ENCODE data around the gene HLCS. TPM values are rescaled to one million over a fixed set of nuclear protein-coding genes. Genes with fewer than 3 reads are reported as not detected.

HLCS gene
- total and polyA plus RNA-seq, 10 of the 15 experiments (the other 5 are each of a cell fraction or from before 2014, with no cell fraction given) = 1.5 to 12.7 (median 9.6) TPM

DNA sequence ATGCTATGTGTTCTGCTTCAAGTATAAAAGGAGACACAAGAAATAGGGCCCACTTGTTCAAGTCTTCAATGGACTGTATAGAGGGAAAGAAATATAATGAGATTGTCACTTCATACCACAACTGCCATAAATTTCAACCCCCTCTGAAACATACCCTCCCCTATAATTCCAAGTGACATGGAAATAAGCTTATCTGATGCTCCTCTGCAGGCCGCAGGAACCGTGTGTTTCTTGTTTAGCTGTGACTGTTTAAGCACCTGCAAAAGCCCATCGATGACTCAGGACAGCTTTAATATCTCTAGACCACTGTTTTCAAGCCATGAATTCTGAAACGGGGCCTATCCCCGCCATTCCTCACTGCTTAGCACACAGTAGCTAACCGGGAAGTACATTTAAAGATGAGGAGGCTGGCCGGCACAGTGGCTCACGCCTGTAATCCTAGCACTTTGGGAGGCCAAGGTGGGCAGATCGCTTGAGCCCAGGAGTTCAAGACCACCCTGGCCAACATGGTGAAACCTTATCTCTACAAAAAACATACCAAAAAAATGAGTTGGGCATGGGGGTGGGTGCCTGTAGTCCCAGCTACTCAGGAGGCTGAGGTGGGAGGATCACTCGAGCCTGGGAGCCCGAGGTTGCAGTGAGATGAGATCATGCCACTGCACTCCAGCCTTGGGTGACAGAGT is 4.2 kb downstream of the HLCS start:
- H3K9ac ChIP-seq (ENCODE audit: control insufficient read depth, insufficient read depth, low read length) = no peak overlapping the region
- no peak overlapping the region for H2AFZ ChIP-seq (ENCODE audit: control insufficient read depth, low read depth, low read length)
- no peaks in the 10 kb centered on the region for H3K27me3 ChIP-seq (replicated peaks in 1 of 2; ENCODE audit: control insufficient read depth in 2 of 2, insufficient read depth in 2 of 2, low read length in 1 of 2)
- H3K4me1 ChIP-seq (ENCODE audit: control insufficient read depth, insufficient read depth, low read length) = peaks cover 15% of the 10 kb centered on the region
- H3K36me3 ChIP-seq (ENCODE audit: control insufficient read depth in 2 of 2, insufficient read depth in 2 of 2, low read length in 1 of 2) = no peaks in the 10 kb centered on the region
- ChIA-PET POLR2A (interaction anchor here (0.6 kb wide), 1 partner anchor 108 kb away, joined by 4 read pairs; no protein-coding TSS in a partner anchor), SMC1A (ENCODE audit: uncharacterized antibody, unreplicated experiment) (interaction anchor here (2.5 kb wide), 1 partner anchor 15 kb away, joined by 7 read pairs; no protein-coding TSS in a partner anchor), RAD21 (ENCODE audit: unreplicated experiment) (no interaction called here), CTCF (interaction anchor here (1.5 kb wide), 1 partner anchor 22 kb away, joined by 3 read pairs; no protein-coding TSS in a partner anchor)
- DNase-seq (ENCODE audit: low read depth, low spot score) = no peak
- BruUV-seq (replicated peaks) = no TSS peak
- no peak for FAIRE-seq
- 96% methylated on average over 11 of the region's 11 CpGs for WGBS (ENCODE audit: insufficient coverage, insufficient replicate concordance, low lambda C conversion rate, missing lambda C conversion rate)
- H3K27ac ChIP-seq (ENCODE audit: control insufficient read depth, insufficient read depth) = no peak overlapping the region
- H3K9me3 ChIP-seq (replicated peaks; ENCODE audit: control insufficient read depth, insufficient read depth, low read length) = no peaks in the 10 kb centered on the region
- ATAC-seq = no peak
- no peak overlapping the region for H3K4me2 ChIP-seq (ENCODE audit: control insufficient read depth, insufficient read depth)
- no peak for TF ChIP-seq NR2C1 (IDR thresholded peaks at IDR 0.05)
- TF ChIP-seq, protein P1, sequence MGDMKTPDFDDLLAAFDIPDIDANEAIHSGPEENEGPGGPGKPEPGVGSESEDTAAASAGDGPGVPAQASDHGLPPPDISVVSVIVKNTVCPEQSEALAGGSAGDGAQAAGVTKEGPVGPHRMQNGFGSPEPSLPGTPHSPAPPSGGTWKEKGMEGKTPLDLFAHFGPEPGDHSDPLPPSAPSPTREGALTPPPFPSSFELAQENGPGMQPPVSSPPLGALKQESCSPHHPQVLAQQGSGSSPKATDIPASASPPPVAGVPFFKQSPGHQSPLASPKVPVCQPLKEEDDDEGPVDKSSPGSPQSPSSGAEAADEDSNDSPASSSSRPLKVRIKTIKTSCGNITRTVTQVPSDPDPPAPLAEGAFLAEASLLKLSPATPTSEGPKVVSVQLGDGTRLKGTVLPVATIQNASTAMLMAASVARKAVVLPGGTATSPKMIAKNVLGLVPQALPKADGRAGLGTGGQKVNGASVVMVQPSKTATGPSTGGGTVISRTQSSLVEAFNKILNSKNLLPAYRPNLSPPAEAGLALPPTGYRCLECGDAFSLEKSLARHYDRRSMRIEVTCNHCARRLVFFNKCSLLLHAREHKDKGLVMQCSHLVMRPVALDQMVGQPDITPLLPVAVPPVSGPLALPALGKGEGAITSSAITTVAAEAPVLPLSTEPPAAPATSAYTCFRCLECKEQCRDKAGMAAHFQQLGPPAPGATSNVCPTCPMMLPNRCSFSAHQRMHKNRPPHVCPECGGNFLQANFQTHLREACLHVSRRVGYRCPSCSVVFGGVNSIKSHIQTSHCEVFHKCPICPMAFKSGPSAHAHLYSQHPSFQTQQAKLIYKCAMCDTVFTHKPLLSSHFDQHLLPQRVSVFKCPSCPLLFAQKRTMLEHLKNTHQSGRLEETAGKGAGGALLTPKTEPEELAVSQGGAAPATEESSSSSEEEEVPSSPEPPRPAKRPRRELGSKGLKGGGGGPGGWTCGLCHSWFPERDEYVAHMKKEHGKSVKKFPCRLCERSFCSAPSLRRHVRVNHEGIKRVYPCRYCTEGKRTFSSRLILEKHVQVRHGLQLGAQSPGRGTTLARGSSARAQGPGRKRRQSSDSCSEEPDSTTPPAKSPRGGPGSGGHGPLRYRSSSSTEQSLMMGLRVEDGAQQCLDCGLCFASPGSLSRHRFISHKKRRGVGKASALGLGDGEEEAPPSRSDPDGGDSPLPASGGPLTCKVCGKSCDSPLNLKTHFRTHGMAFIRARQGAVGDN (IDR thresholded peaks at IDR 0.05) = no peak
- no peak for TF ChIP-seq SMAD1 (IDR thresholded peaks at IDR 0.05; ENCODE audit: low read depth, partially characterized antibody)
- TF ChIP-seq TARDBP (IDR thresholded peaks at IDR 0.05; ENCODE audit: borderline replicate concordance) = no peak
- no peak for TF ChIP-seq NR2F1 (conservative IDR thresholded peaks at IDR 0.05)
- no peak for TF ChIP-seq NBN (IDR thresholded peaks at IDR 0.05)
- TF ChIP-seq, protein P2, sequence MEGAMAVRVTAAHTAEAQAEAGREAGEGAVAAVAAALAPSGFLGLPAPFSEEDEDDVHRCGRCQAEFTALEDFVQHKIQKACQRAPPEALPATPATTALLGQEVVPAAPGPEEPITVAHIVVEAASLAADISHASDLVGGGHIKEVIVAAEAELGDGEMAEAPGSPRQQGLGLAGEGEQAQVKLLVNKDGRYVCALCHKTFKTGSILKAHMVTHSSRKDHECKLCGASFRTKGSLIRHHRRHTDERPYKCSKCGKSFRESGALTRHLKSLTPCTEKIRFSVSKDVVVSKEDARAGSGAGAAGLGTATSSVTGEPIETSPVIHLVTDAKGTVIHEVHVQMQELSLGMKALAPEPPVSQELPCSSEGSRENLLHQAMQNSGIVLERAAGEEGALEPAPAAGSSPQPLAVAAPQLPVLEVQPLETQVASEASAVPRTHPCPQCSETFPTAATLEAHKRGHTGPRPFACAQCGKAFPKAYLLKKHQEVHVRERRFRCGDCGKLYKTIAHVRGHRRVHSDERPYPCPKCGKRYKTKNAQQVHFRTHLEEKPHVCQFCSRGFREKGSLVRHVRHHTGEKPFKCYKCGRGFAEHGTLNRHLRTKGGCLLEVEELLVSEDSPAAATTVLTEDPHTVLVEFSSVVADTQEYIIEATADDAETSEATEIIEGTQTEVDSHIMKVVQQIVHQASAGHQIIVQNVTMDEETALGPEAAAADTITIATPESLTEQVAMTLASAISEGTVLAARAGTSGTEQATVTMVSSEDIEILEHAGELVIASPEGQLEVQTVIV (IDR thresholded peaks at IDR 0.05; ENCODE audit: borderline replicate concordance, partially characterized antibody) = no peak
- TF ChIP-seq CBX5 (IDR thresholded peaks at IDR 0.05; ENCODE audit: low read depth) = no peak
- TF ChIP-seq, protein P3, sequence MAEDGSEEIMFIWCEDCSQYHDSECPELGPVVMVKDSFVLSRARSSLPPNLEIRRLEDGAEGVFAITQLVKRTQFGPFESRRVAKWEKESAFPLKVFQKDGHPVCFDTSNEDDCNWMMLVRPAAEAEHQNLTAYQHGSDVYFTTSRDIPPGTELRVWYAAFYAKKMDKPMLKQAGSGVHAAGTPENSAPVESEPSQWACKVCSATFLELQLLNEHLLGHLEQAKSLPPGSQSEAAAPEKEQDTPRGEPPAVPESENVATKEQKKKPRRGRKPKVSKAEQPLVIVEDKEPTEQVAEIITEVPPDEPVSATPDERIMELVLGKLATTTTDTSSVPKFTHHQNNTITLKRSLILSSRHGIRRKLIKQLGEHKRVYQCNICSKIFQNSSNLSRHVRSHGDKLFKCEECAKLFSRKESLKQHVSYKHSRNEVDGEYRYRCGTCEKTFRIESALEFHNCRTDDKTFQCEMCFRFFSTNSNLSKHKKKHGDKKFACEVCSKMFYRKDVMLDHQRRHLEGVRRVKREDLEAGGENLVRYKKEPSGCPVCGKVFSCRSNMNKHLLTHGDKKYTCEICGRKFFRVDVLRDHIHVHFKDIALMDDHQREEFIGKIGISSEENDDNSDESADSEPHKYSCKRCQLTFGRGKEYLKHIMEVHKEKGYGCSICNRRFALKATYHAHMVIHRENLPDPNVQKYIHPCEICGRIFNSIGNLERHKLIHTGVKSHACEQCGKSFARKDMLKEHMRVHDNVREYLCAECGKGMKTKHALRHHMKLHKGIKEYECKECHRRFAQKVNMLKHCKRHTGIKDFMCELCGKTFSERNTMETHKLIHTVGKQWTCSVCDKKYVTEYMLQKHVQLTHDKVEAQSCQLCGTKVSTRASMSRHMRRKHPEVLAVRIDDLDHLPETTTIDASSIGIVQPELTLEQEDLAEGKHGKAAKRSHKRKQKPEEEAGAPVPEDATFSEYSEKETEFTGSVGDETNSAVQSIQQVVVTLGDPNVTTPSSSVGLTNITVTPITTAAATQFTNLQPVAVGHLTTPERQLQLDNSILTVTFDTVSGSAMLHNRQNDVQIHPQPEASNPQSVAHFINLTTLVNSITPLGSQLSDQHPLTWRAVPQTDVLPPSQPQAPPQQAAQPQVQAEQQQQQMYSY (CRISPR knock-in tag; IDR thresholded peaks at IDR 0.05) = no peak
- TF ChIP-seq ZNF24 (IDR thresholded peaks at IDR 0.05) = no peak
- no peak for TF ChIP-seq MTA2 (IDR thresholded peaks at IDR 0.05; ENCODE audit: low read depth)
- TF ChIP-seq IKZF1 (conservative IDR thresholded peaks at IDR 0.05) = no peak
- no peak for TF ChIP-seq FOS (IDR thresholded peaks at IDR 0.05; ENCODE audit: borderline replicate concordance, extremely low read depth, insufficient read length)
- TF ChIP-seq SMAD5 (IDR thresholded peaks at IDR 0.05; ENCODE audit: low read depth) = no peak
- TF ChIP-seq ZNF207 (IDR thresholded peaks at IDR 0.05; ENCODE audit: borderline replicate concordance) = no peak
- no peaks in the 10 kb centered on the region for H4K20me1 ChIP-seq (ENCODE audit: control insufficient read depth, insufficient read depth)
- in situ Hi-C loops (cut with MboI) (no loop called here), intact Hi-C loops (cut with micrococcal nuclease; ENCODE audit: unreplicated experiment) (loop anchor here (10.0 kb wide), 1 partner anchor 293 kb away; no protein-coding TSS in a partner anchor)
- peaks cover 2% of the 10 kb centered on the region; the same call in 1 of the 2 replicates for H3K79me2 ChIP-seq (ENCODE audit: control insufficient read depth, insufficient read depth, low read length)
- H3K4me3 ChIP-seq = no peak overlapping the region

Measured in GM12878 (cell line).